ENCODE results near the gene ABHD14A.

ABHD14A gene

GRCh38 chr3:51958603-51959521 lies 16.0 kb upstream of the ABHD14A start:
- DNase-seq, result no peak

- DNase-seq, result no peak
Measured at GRCh38 chr3:51959651-51960050, 15.2 kb upstream of the ABHD14A start.

- no peak for DNase-seq
Measured at GRCh38 chr3:51960386-51960785, 14.5 kb upstream of the ABHD14A start.

GRCh38 chr3:51961011-51961410 lies 13.9 kb upstream of the ABHD14A start:
- DNase-seq, result no peak

GRCh38 chr3:51961602-51962569 lies 13.0 kb upstream of the ABHD14A start:
- no peak for DNase-seq

- no peak for DNase-seq
Measured at GRCh38 chr3:51962854-51963530, 11.9 kb upstream of the ABHD14A start.

- DNase-seq, result no peak
Measured at GRCh38 chr3:51963951-51964451, 10.9 kb upstream of the ABHD14A start.

GRCh38 chr3:51964521-51964920 lies 10.3 kb upstream of the ABHD14A start:
- no peak for DNase-seq

- DNase-seq, result no peak
Measured at GRCh38 chr3:51966016-51966415, 8.8 kb upstream of the ABHD14A start.

- no peak for DNase-seq
Measured at GRCh38 chr3:51966486-51966885, 8.4 kb upstream of the ABHD14A start.

GRCh38 chr3:51966922-51967383 lies 7.9 kb upstream of the ABHD14A start:
- no peak for DNase-seq

GRCh38 chr3:51967384-51968169 lies 7.3 kb upstream of the ABHD14A start, which contains the start of gene PCBP4:
PCBP4 (minus strand) TSS chr3:51967454; CDS start chr3:51961240, 6,214 bp downstream.
- no peak for DNase-seq

GRCh38 chr3:51968170-51968775 lies 6.6 kb upstream of the ABHD14A start:
- DNase-seq, result no peak

GRCh38 chr3:51968883-51969678 lies 5.8 kb upstream of the ABHD14A start:
- no peak for DNase-seq

GRCh38 chr3:51969841-51970240 lies 5.0 kb upstream of the ABHD14A start:
- DNase-seq, result no peak

- DNase-seq, result no peak
Measured at GRCh38 chr3:51970606-51971300, 4.1 kb upstream of the ABHD14A start.

- no peak for DNase-seq
Measured at GRCh38 chr3:51971350-51971749, 3.5 kb upstream of the ABHD14A start.

- no peak for DNase-seq
Measured at GRCh38 chr3:51974277-51974962, 444 bp upstream of the ABHD14A start.
